ENCODE results near the gene LAMA3. TPM values are rescaled to one million over a fixed set of nuclear protein-coding genes. Genes with fewer than 3 reads are reported as not detected.

The LAMA3 gene
- total RNA-seq, 1 experiment from 2014 or later, result 5.6 TPM

DNA sequence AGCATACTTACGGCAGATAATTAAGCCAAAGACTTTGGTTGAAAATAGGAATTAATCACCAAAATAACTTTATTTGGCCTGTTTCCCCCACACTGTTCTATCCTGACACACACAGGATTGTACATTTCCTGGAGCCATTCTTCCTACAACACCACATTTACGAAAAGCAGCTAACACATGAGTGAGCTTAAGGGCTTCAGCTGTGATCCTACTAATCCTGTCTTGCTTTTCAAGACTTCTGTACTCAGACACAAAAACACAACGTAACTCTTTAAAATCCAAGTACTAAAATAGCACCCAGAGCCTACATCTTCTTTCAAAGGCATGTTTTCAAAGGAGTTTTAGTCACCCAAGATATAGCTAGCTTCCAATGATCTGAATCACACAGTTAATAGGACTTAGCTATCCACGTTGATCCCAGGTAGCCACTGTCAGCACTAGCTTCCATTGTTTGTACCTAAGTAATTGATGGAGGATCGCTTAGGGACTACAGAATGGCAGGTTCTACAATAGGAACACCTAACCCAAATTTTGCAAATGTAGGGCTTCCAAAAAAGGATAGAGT lies 282.5 kb downstream of the LAMA3 start:
- no peaks in the 10 kb centered on the region for H3K36me3 ChIP-seq (ENCODE audit: control insufficient read depth in 1 of 2, insufficient read depth in 2 of 2, low read length in 2 of 2)
- no peaks in the 10 kb centered on the region for H3K9me3 ChIP-seq (ENCODE audit: control insufficient read depth in 1 of 2, insufficient read depth in 1 of 2, low read depth in 1 of 2, low read length in 2 of 2)
- TF ChIP-seq, protein P1, sequence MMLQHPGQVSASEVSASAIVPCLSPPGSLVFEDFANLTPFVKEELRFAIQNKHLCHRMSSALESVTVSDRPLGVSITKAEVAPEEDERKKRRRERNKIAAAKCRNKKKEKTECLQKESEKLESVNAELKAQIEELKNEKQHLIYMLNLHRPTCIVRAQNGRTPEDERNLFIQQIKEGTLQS (IDR thresholded peaks at IDR 0.05), result no peak
- TF ChIP-seq SP1 (IDR thresholded peaks at IDR 0.05; ENCODE audit: low read depth) (no peak), POLR2AphosphoS5 (IDR thresholded peaks at IDR 0.05; ENCODE audit: low read depth, low read length) (no peak)
- TF ChIP-seq, protein P2, sequence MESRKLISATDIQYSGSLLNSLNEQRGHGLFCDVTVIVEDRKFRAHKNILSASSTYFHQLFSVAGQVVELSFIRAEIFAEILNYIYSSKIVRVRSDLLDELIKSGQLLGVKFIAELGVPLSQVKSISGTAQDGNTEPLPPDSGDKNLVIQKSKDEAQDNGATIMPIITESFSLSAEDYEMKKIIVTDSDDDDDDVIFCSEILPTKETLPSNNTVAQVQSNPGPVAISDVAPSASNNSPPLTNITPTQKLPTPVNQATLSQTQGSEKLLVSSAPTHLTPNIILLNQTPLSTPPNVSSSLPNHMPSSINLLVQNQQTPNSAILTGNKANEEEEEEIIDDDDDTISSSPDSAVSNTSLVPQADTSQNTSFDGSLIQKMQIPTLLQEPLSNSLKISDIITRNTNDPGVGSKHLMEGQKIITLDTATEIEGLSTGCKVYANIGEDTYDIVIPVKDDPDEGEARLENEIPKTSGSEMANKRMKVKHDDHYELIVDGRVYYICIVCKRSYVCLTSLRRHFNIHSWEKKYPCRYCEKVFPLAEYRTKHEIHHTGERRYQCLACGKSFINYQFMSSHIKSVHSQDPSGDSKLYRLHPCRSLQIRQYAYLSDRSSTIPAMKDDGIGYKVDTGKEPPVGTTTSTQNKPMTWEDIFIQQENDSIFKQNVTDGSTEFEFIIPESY (IDR thresholded peaks at IDR 0.05; ENCODE audit: extremely low read depth, insufficient replicate concordance, low read length), result no peak
- TF ChIP-seq, protein P3, sequence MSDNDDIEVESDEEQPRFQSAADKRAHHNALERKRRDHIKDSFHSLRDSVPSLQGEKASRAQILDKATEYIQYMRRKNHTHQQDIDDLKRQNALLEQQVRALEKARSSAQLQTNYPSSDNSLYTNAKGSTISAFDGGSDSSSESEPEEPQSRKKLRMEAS (IDR thresholded peaks at IDR 0.05), result no peak
- DNase-seq (ENCODE audit: low read depth, low spot score), result no peak
- H3K4me1 ChIP-seq (ENCODE audit: control insufficient read depth in 1 of 2, insufficient read depth in 2 of 2, low read length in 2 of 2), result no peaks in the 10 kb centered on the region
- H3K9me2 ChIP-seq (ENCODE audit: insufficient read depth), result no peaks in the 10 kb centered on the region
- no peaks in the 10 kb centered on the region for H3K79me2 ChIP-seq (ENCODE audit: insufficient read depth, low read length)
- H4K20me1 ChIP-seq (ENCODE audit: insufficient read depth), result no peaks in the 10 kb centered on the region
- H3K27me3 ChIP-seq (ENCODE audit: insufficient read depth, low read length), result no peaks in the 10 kb centered on the region
- ChIA-PET RAD21 (ENCODE audit: low non-redundant PET in 1 of 2, low total read pairs in 2 of 2, uncharacterized antibody in 2 of 2, unreplicated experiment in 2 of 2) (no interaction called here), CTCF (no interaction called here), POLR2A (no interaction called here)
- intact Hi-C loops (cut with micrococcal nuclease), result no loop called here
- H3K4me2 ChIP-seq (ENCODE audit: low read length), result no peak overlapping the region
- H3K9ac ChIP-seq (ENCODE audit: low read length), result no peak overlapping the region
- no peak overlapping the region for H2AFZ ChIP-seq (ENCODE audit: low read depth, low read length, poor library complexity, severe bottlenecking)
- no TSS peak for BruUV-seq (replicated peaks)
- ATAC-seq, result no peak
- no peak overlapping the region for H3K4me3 ChIP-seq (replicated peaks in 1 of 2; ENCODE audit: low read depth in 1 of 2, low read length in 2 of 2)
- no peak overlapping the region for H3K27ac ChIP-seq (ENCODE audit: low read depth, low read length)

DNA sequence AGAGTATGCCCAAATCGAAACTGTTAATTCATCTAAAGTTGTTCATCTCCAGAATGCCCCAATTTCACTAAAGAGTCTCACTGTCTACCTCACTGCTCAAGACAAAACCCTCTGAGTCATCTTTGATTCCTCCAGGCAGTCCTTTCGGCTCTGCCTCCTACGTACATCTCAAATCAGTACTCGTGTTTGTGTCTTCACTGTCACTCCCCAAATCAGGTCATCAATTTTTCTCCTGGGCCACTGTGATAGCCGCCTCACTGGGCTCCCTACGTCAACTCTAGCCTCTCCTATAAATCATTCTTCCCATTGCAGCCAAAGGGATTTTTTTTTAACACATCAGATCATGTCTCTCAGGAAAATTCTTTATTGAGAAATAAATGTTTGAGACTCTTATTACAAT lies 283.2 kb downstream of the LAMA3 start:
- no TSS peak for BruUV-seq (replicated peaks)
- no peak for DNase-seq (ENCODE audit: low read depth, low spot score)
- Histone ChIP-seq H3K4me2 (ENCODE audit: low read length) (no peak overlapping the region), H2AFZ (ENCODE audit: low read depth, low read length, poor library complexity, severe bottlenecking) (no peak overlapping the region), H3K79me2 (ENCODE audit: insufficient read depth, low read length) (no peaks in the 10 kb centered on the region), H3K27ac (ENCODE audit: low read depth, low read length) (no peak overlapping the region), H3K27me3 (ENCODE audit: insufficient read depth, low read length) (no peaks in the 10 kb centered on the region), H3K9me3 (ENCODE audit: control insufficient read depth in 1 of 2, insufficient read depth in 1 of 2, low read depth in 1 of 2, low read length in 2 of 2) (no peaks in the 10 kb centered on the region), H3K9me2 (ENCODE audit: insufficient read depth) (no peaks in the 10 kb centered on the region), H3K36me3 (ENCODE audit: control insufficient read depth in 1 of 2, insufficient read depth in 2 of 2, low read length in 2 of 2) (no peaks in the 10 kb centered on the region), H3K4me3 (replicated peaks in 1 of 2; ENCODE audit: low read depth in 1 of 2, low read length in 2 of 2) (no peak overlapping the region), H3K4me1 (ENCODE audit: control insufficient read depth in 1 of 2, insufficient read depth in 2 of 2, low read length in 2 of 2) (no peaks in the 10 kb centered on the region), H4K20me1 (ENCODE audit: insufficient read depth) (no peaks in the 10 kb centered on the region), H3K9ac (ENCODE audit: low read length) (no peak overlapping the region)
- no peak for TF ChIP-seq TCF7L2 (IDR thresholded peaks at IDR 0.05; ENCODE audit: borderline replicate concordance, extremely low read depth, insufficient read depth, insufficient read length)
- no peak for TF ChIP-seq EZH2 (IDR thresholded peaks at IDR 0.05)
- no peak for TF ChIP-seq POLR2AphosphoS5 (IDR thresholded peaks at IDR 0.05; ENCODE audit: low read depth, low read length)
- no peak for TF ChIP-seq ZNF274 (IDR thresholded peaks at IDR 0.05; ENCODE audit: low read depth, low read length)
- no peak for TF ChIP-seq POLR2A (IDR thresholded peaks at IDR 0.05; ENCODE audit: borderline replicate concordance, extremely low read depth, insufficient read depth, insufficient read length)
- no peak for TF ChIP-seq CEBPB (IDR thresholded peaks at IDR 0.05; ENCODE audit: low read depth)
- TF ChIP-seq JUND (IDR thresholded peaks at IDR 0.05), result no peak
- TF ChIP-seq, protein P4, sequence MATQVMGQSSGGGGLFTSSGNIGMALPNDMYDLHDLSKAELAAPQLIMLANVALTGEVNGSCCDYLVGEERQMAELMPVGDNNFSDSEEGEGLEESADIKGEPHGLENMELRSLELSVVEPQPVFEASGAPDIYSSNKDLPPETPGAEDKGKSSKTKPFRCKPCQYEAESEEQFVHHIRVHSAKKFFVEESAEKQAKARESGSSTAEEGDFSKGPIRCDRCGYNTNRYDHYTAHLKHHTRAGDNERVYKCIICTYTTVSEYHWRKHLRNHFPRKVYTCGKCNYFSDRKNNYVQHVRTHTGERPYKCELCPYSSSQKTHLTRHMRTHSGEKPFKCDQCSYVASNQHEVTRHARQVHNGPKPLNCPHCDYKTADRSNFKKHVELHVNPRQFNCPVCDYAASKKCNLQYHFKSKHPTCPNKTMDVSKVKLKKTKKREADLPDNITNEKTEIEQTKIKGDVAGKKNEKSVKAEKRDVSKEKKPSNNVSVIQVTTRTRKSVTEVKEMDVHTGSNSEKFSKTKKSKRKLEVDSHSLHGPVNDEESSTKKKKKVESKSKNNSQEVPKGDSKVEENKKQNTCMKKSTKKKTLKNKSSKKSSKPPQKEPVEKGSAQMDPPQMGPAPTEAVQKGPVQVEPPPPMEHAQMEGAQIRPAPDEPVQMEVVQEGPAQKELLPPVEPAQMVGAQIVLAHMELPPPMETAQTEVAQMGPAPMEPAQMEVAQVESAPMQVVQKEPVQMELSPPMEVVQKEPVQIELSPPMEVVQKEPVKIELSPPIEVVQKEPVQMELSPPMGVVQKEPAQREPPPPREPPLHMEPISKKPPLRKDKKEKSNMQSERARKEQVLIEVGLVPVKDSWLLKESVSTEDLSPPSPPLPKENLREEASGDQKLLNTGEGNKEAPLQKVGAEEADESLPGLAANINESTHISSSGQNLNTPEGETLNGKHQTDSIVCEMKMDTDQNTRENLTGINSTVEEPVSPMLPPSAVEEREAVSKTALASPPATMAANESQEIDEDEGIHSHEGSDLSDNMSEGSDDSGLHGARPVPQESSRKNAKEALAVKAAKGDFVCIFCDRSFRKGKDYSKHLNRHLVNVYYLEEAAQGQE (IDR thresholded peaks at IDR 0.05; ENCODE audit: low read depth), result no peak
- TF ChIP-seq CBX3 (IDR thresholded peaks at IDR 0.05; ENCODE audit: low read depth), result no peak
- TF ChIP-seq FOSL1 (IDR thresholded peaks at IDR 0.05; ENCODE audit: low read depth), result no peak
- intact Hi-C loops (cut with micrococcal nuclease), result no loop called here
- CTCF ChIA-PET, result no interaction called here
- no peak for ATAC-seq
- RAD21 ChIA-PET (ENCODE audit: low non-redundant PET in 1 of 2, low total read pairs in 2 of 2, uncharacterized antibody in 2 of 2, unreplicated experiment in 2 of 2), result no interaction called here
- POLR2A ChIA-PET, result no interaction called here

Measured in HCT116 (cell line).